GM18951 (cell line): Measurements from ENCODE around the gene MSTN.

Source experiments
- POLR2A ChIP-seq: IDR thresholded peaks from 4 replicates; pipeline ENCODE4 v1.6.1; 2011; ENCODE audit warnings: mild to moderate bottlenecking; ENCODE audit not compliant: insufficient read length, insufficient read depth; ENCODE audit errors: extremely low read depth
- in situ Hi-C: fragments of 300-500 bp; cut with MboI; formaldehyde crosslinking; loops from one replicate; pipeline ENCODE4 v1.12.0; 2022; ENCODE audit warnings: low sequenced_read_pairs, mixed read lengths, inconsistent platforms; ENCODE audit not compliant: unreplicated experiment

Gene MSTN

GRCh38 chr2:190062601-190063000 lies at the start of gene MSTN:
MSTN (minus strand) TSS chr2:190062729; CDS start chr2:190062596, 133 bp downstream.
- TF ChIP-seq POLR2A: no peak
- in situ Hi-C loops: loop anchor here (25.0 kb wide), 2 partner anchors 275 to 400 kb away; partner anchors contain the start of genes ANKAR, ASNSD1, ORMDL1 and PMS1

GRCh38 chr2:190111166-190111565 lies 48.6 kb upstream of the MSTN start:
- in situ Hi-C loops: no loop called here
- no peak for TF ChIP-seq POLR2A

GRCh38 chr2:190110699-190111098 lies 48.2 kb upstream of the MSTN start:
- no peak for TF ChIP-seq POLR2A
- in situ Hi-C loops: no loop called here

- no peak for TF ChIP-seq POLR2A
- in situ Hi-C loops: no loop called here
Measured at GRCh38 chr2:190110131-190110530, 47.6 kb upstream of the MSTN start.

GRCh38 chr2:190107409-190107808 lies 44.9 kb upstream of the MSTN start:
- TF ChIP-seq POLR2A: no peak
- in situ Hi-C loops: no loop called here

- in situ Hi-C loops: no loop called here
- no peak for TF ChIP-seq POLR2A
Measured at GRCh38 chr2:190106783-190107182, 44.3 kb upstream of the MSTN start.

GRCh38 chr2:190105554-190105953 lies 43.0 kb upstream of the MSTN start:
- in situ Hi-C loops: no loop called here
- no peak for TF ChIP-seq POLR2A

- in situ Hi-C loops: no loop called here
- TF ChIP-seq POLR2A: no peak
Measured at GRCh38 chr2:190103144-190103543, 40.6 kb upstream of the MSTN start.

GRCh38 chr2:190099890-190100697 lies 37.6 kb upstream of the MSTN start:
- TF ChIP-seq POLR2A: no peak
- in situ Hi-C loops: loop anchor here (10.0 to 25.0 kb wide), 3 partner anchors 85 to 712 kb away; a partner anchor contains a TSS

GRCh38 chr2:190098851-190099250 lies 36.3 kb upstream of the MSTN start:
- in situ Hi-C loops: loop anchor here (10.0 to 25.0 kb wide), 3 partner anchors 86 to 713 kb away; a partner anchor contains a TSS
- no peak for TF ChIP-seq POLR2A

GRCh38 chr2:190097115-190097514 lies 34.6 kb upstream of the MSTN start:
- no peak for TF ChIP-seq POLR2A
- in situ Hi-C loops: loop anchor here (10.0 to 25.0 kb wide), 3 partner anchors 88 to 715 kb away; a partner anchor contains a TSS

GRCh38 chr2:190094316-190094871 lies 31.9 kb upstream of the MSTN start:
- in situ Hi-C loops: loop anchor here (10.0 to 25.0 kb wide), 3 partner anchors 90 to 718 kb away; a partner anchor contains a TSS
- TF ChIP-seq POLR2A: no peak

GRCh38 chr2:190093793-190094192 lies 31.3 kb upstream of the MSTN start:
- no peak for TF ChIP-seq POLR2A
- in situ Hi-C loops: loop anchor here (10.0 to 25.0 kb wide), 3 partner anchors 91 to 719 kb away; a partner anchor contains a TSS
